Panc1 (cell line): Measurements from ENCODE around the gene CARMIL1. TPM values are rescaled to one million over a fixed set of nuclear protein-coding genes. Genes with fewer than 3 reads are reported as not detected.

Source experiments
- ATAC-seq: fragments of 200-7000 bp; cut with Tn5 transposase; 2 replicates; pipeline ENCODE4 v1.9.1; 2020; ENCODE audit warnings: mild to moderate bottlenecking, moderate library complexity
- BruUV-seq: library from RNA; stranded (reverse); fragments of 400-500 nt; replicated peaks from 2 replicates; lab custom pipeline; 2021; lab: Mats Ljungman, UMichigan
- CTCF ChIA-PET: fragments of 300-600 bp; sonication (Branson Sonifier 250); formaldehyde crosslinking; loops from one replicate; lab custom pipeline; 2022; ENCODE audit warnings: antibody characterized with exemption; lab: Charles Lee
- POLR2A ChIA-PET: fragments of 300-600 bp; sonication (Branson Sonifier 250); formaldehyde crosslinking; loops from one replicate; lab custom pipeline; 2022; ENCODE audit warnings: antibody characterized with exemption; lab: Charles Lee
- DNase-seq: peaks from one replicate; pipeline ENCODE4 v3.0.0-alpha.2; 2010; ENCODE audit warnings: low read depth, low spot score
- H3K27ac ChIP-seq: 2 replicates; pipeline ENCODE4 v1.5.1; 2011; ENCODE audit warnings: mild to moderate bottlenecking, low read length, inconsistent platforms
- H3K27me3 ChIP-seq: fragments of 200-500 bp; sonication (Bioruptor generic); 2 replicates; pipeline ENCODE4 v1.6.0; 2014; ENCODE audit warnings: low read length, inconsistent platforms; ENCODE audit not compliant: control insufficient read depth, insufficient read depth
- H3K36me3 ChIP-seq: fragments of 200-500 bp; sonication (Bioruptor generic); 2 replicates; pipeline ENCODE4 v1.5.1; 2014; ENCODE audit warnings: inconsistent platforms, mild to moderate bottlenecking, low read length, moderate library complexity; ENCODE audit not compliant: control insufficient read depth, insufficient read depth
- H3K4me1 ChIP-seq: 2 replicates; pipeline ENCODE4 v1.5.1; 2011; ENCODE audit warnings: inconsistent platforms, mild to moderate bottlenecking, low read length, moderate library complexity; ENCODE audit not compliant: control insufficient read depth, insufficient read depth
- H3K4me3 ChIP-seq, 2 experiments: 2 replicates each; pipeline ENCODE4 v1.5.1; 2011 to 2012; ENCODE audit warnings: low read depth in 2 of 2, low read length in 2 of 2, mild to moderate bottlenecking in 2 of 2, inconsistent platforms in 1 of 2, moderate library complexity in 1 of 2
- H3K9me3 ChIP-seq: fragments of 200-500 bp; sonication (Bioruptor generic); 2 replicates; pipeline ENCODE4 v1.5.1; 2014; ENCODE audit warnings: low read depth, mild to moderate bottlenecking, inconsistent platforms, low read length, moderate library complexity; ENCODE audit not compliant: control insufficient read depth, insufficient read depth
- CTCF ChIP-seq: fragments of 450-650 bp; IDR thresholded peaks from 2 replicates; pipeline ENCODE4 v1.5.1; 2017; ENCODE audit warnings: mild to moderate bottlenecking
- POLR2AphosphoS5 ChIP-seq: IDR thresholded peaks from 2 replicates; pipeline ENCODE4 v1.6.1; 2012; ENCODE audit warnings: mild to moderate bottlenecking, low read depth, low read length, moderate library complexity
- REST ChIP-seq, 2 experiments: IDR thresholded peaks; 2 replicates each; pipeline ENCODE4 v1.6.1; 2011 to 2012; ENCODE audit warnings: low read depth in 2 of 2, control low read depth in 1 of 2, low read length in 1 of 2, mild to moderate bottlenecking in 1 of 2, moderate library complexity in 1 of 2; ENCODE audit not compliant: insufficient read depth in 1 of 2
- SIN3A ChIP-seq: IDR thresholded peaks from 2 replicates; pipeline ENCODE4 v1.6.1; 2012; ENCODE audit warnings: low read depth, mild to moderate bottlenecking, low read length, moderate library complexity, borderline replicate concordance; ENCODE audit not compliant: insufficient read depth
- TCF7L2 ChIP-seq: IDR thresholded peaks from 2 replicates; pipeline ENCODE4 v1.6.1; 2011; ENCODE audit warnings: mild to moderate bottlenecking, low read depth, low read length, inconsistent platforms
- in situ Hi-C: cut with HindIII; loops from 2 replicates; pipeline ENCODE4 v1.10.0; 2016; ENCODE audit warnings: low sequenced_read_pairs, low pct_unique_long_range_greater_than_20kb
- intact Hi-C: fragments of 100-400 bp; cut with micrococcal nuclease; formaldehyde crosslinking; loops from one replicate; pipeline ENCODE4 v1.10.0; 2022; ENCODE audit not compliant: unreplicated experiment
- total RNA-seq: library from RNA; stranded (reverse); gene quantifications from one replicate; pipeline ENCODE4 v1.2.1, GENCODE V29; 2021; ENCODE audit not compliant: unreplicated experiment

CARMIL1 gene
- total RNA-seq, 1 experiment from 2014 or later = 4.0 TPM

- TF ChIP-seq TCF7L2 (no peak), CTCF (no peak), POLR2AphosphoS5 (no peak), REST (IDR thresholded peaks at IDR 0.05; ENCODE audit: insufficient read depth in 1 of 2, low read depth in 2 of 2, low read length in 1 of 2) (no peak), SIN3A (no peak)
- no peaks in the 10 kb centered on the region for H3K4me1 ChIP-seq
- no TSS peak for BruUV-seq
- no peak overlapping the region for H3K4me3 ChIP-seq
- in situ Hi-C loops = no loop called here
- intact Hi-C loops = no loop called here
- ChIA-PET POLR2A (no interaction called here), CTCF (no interaction called here)
- H3K27ac ChIP-seq = no peak overlapping the region
- H3K36me3 ChIP-seq = no peaks in the 10 kb centered on the region
- DNase-seq = no peak
- no peak for ATAC-seq
- no peaks in the 10 kb centered on the region for H3K9me3 ChIP-seq
- H3K27me3 ChIP-seq = no peaks in the 10 kb centered on the region
Observed at GRCh38 chr6:25578538-25578937, 299.4 kb downstream of the CARMIL1 start.

- intact Hi-C loops (no loop called here), in situ Hi-C loops (no loop called here)
- no peak overlapping the region for H3K27ac ChIP-seq
- H3K27me3 ChIP-seq = no peaks in the 10 kb centered on the region
- H3K9me3 ChIP-seq = no peaks in the 10 kb centered on the region
- H3K4me3 ChIP-seq = no peak overlapping the region
- TF ChIP-seq SIN3A (no peak), TCF7L2 (no peak), REST (IDR thresholded peaks at IDR 0.05; ENCODE audit: insufficient read depth in 1 of 2, low read depth in 2 of 2, low read length in 1 of 2) (no peak), POLR2AphosphoS5 (no peak), CTCF (no peak)
- no peaks in the 10 kb centered on the region for H3K4me1 ChIP-seq
- no peak for DNase-seq
- ChIA-PET POLR2A (no interaction called here), CTCF (interaction anchor here (0.6 kb wide), 1 partner anchor 22 kb away, joined by 5 read pairs; no protein-coding TSS in a partner anchor)
- BruUV-seq = no TSS peak
- no peaks in the 10 kb centered on the region for H3K36me3 ChIP-seq
- ATAC-seq = no peak
Observed at GRCh38 chr6:25579391-25579883, 300.3 kb downstream of the CARMIL1 start.
